Type B pancreatic cell (in vitro differentiated cells): ENCODE measurements around the gene THSD4. TPM values are rescaled to one million over a fixed set of nuclear protein-coding genes. Genes with fewer than 3 reads are reported as not detected.

Source experiments
- DNase-seq: peaks from one replicate; pipeline ENCODE4 v3.0.0; 2021; ENCODE audit warnings: mixed read lengths; ENCODE audit not compliant: unreplicated experiment; ENCODE audit errors: extremely low spot score
- H3K27ac Mint-ChIP-seq: 2 replicates; pipeline ENCODE4 v1.8.0; 2021; ENCODE audit warnings: mild to moderate bottlenecking, mixed read lengths
- H3K27me3 Mint-ChIP-seq: 2 replicates; pipeline ENCODE4 v1.8.0; 2021; ENCODE audit warnings: mixed read lengths
- H3K36me3 Mint-ChIP-seq: 2 replicates; pipeline ENCODE4 v1.8.0; 2021; ENCODE audit warnings: mixed read lengths
- H3K4me1 Mint-ChIP-seq: one replicate; pipeline ENCODE4 v1.8.0; 2021; ENCODE audit warnings: mixed read lengths; ENCODE audit not compliant: unreplicated experiment
- H3K4me3 Mint-ChIP-seq: 2 replicates; pipeline ENCODE4 v1.8.0; 2021; ENCODE audit warnings: mild to moderate bottlenecking, mixed read lengths
- H3K9me3 Mint-ChIP-seq: 2 replicates; pipeline ENCODE4 v1.8.0; 2021; ENCODE audit warnings: mixed read lengths
- total RNA-seq: library from RNA; stranded (reverse); gene quantifications from 2 replicates; pipeline ENCODE4 v1.2.1, GENCODE V29; 2021; ENCODE audit warnings: low replicate concordance
- TF ChIP-seq, protein P1 (sequence below): fragments of 200-600 bp; sonication (generic); conservative IDR thresholded peaks from 2 replicates; pipeline ENCODE4 v1.5.0; 2021; ENCODE audit warnings: antibody characterized with exemption, mild to moderate bottlenecking

THSD4 gene
- total RNA-seq, 1 donor from 2014 or later, result 43.3 TPM

GRCh38 chr15:71449956-71450355 lies 334.7 kb downstream of the THSD4 start:
- no peak overlapping the region for H3K4me3 Mint-ChIP-seq
- H3K36me3 Mint-ChIP-seq, result no peaks in the 10 kb centered on the region
- no peak for DNase-seq
- no peaks in the 10 kb centered on the region for H3K9me3 Mint-ChIP-seq
- H3K27me3 Mint-ChIP-seq, result no peaks in the 10 kb centered on the region
- no peak overlapping the region for H3K27ac Mint-ChIP-seq
- TF ChIP-seq, protein P1, sequence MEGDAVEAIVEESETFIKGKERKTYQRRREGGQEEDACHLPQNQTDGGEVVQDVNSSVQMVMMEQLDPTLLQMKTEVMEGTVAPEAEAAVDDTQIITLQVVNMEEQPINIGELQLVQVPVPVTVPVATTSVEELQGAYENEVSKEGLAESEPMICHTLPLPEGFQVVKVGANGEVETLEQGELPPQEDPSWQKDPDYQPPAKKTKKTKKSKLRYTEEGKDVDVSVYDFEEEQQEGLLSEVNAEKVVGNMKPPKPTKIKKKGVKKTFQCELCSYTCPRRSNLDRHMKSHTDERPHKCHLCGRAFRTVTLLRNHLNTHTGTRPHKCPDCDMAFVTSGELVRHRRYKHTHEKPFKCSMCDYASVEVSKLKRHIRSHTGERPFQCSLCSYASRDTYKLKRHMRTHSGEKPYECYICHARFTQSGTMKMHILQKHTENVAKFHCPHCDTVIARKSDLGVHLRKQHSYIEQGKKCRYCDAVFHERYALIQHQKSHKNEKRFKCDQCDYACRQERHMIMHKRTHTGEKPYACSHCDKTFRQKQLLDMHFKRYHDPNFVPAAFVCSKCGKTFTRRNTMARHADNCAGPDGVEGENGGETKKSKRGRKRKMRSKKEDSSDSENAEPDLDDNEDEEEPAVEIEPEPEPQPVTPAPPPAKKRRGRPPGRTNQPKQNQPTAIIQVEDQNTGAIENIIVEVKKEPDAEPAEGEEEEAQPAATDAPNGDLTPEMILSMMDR, result no peak
- H3K4me1 Mint-ChIP-seq, result peaks cover 27% of the 10 kb centered on the region

- TF ChIP-seq, protein P1, result no peak
- Mint-ChIP-seq H3K36me3 (no peaks in the 10 kb centered on the region), H3K9me3 (no peaks in the 10 kb centered on the region), H3K4me3 (no peak overlapping the region), H3K27me3 (no peaks in the 10 kb centered on the region), H3K27ac (no peak overlapping the region), H3K4me1 (peaks cover 39% of the 10 kb centered on the region)
- no peak for DNase-seq
These were observed 335.9 kb downstream of the THSD4 start for GRCh38 chr15:71451130-71451529.

- TF ChIP-seq, protein P1, result no peak
- H3K9me3 Mint-ChIP-seq, result no peaks in the 10 kb centered on the region
- no peak for DNase-seq
- no peaks in the 10 kb centered on the region for H3K36me3 Mint-ChIP-seq
- H3K4me3 Mint-ChIP-seq, result no peak overlapping the region
- H3K27me3 Mint-ChIP-seq, result no peaks in the 10 kb centered on the region
- no peak overlapping the region for H3K27ac Mint-ChIP-seq
- H3K4me1 Mint-ChIP-seq, result peaks cover 34% of the 10 kb centered on the region
These were observed 337.6 kb downstream of the THSD4 start for GRCh38 chr15:71452893-71453292.

- H3K9me3 Mint-ChIP-seq, result no peaks in the 10 kb centered on the region
- no peak overlapping the region for H3K4me3 Mint-ChIP-seq
These were observed 339.3 kb downstream of the THSD4 start for GRCh38 chr15:71454462-71454996.

DNA sequence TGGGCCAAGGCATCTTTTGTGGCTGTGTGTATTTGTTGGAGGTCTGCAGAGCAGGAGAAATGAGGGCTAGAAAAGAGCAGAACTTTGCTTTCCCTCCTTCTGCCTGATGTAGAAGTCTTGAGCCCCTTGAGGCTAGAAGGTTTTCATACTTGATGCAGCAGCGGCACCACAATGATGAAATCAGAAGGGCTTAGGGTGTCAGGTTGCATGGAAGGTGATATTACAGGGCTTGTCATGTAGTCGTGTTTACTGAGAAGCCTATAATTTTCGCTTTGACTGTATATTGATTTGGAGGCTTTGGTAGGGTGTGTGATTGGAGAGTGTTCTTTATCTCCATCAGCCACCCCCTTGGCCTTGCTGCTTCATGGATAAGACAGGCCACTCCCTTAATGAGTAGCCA lies 339.8 kb downstream of the THSD4 start:
- no peak for DNase-seq
- Mint-ChIP-seq H3K4me3 (peak overlapping the region; percentile 8), H3K4me1 (peaks cover 34% of the 10 kb centered on the region), H3K27me3 (no peaks in the 10 kb centered on the region), H3K36me3 (no peaks in the 10 kb centered on the region), H3K9me3 (no peaks in the 10 kb centered on the region), H3K27ac (no peak overlapping the region)
- TF ChIP-seq, protein P1, result no peak

More at GRCh38 chr15:71454462-71454996, 339.3 kb downstream of the THSD4 start:
- peaks cover 31% of the 10 kb centered on the region for H3K4me1 Mint-ChIP-seq
- H3K27me3 Mint-ChIP-seq, result no peaks in the 10 kb centered on the region
- TF ChIP-seq, protein P1, result no peak
- DNase-seq, result no peak
- no peaks in the 10 kb centered on the region for H3K36me3 Mint-ChIP-seq
- no peak overlapping the region for H3K27ac Mint-ChIP-seq

DNA sequence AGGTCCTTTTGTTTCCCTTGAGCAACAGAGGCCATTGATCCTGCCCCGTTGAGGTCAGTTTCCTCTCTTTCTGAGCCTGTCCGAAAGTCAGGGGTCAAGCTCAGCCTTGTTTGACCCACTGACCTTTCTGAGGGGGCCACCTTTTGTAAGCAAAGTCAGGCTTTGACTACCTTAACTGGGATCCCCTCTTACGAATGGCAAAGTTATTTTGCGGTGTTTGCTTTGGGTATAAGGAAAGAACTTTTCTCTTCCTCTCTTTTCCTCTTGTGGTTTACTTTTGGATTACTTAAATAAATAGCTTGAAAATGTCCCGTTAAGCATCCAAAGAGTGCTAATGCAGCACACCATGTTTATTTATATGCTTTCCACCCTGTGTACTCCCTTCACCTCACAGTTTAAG lies 340.6 kb downstream of the THSD4 start:
- H3K4me3 Mint-ChIP-seq, result no peak overlapping the region
- peaks cover 36% of the 10 kb centered on the region for H3K4me1 Mint-ChIP-seq
- no peak for DNase-seq
- no peak overlapping the region for H3K27ac Mint-ChIP-seq
- H3K27me3 Mint-ChIP-seq, result no peaks in the 10 kb centered on the region
- no peaks in the 10 kb centered on the region for H3K9me3 Mint-ChIP-seq
- H3K36me3 Mint-ChIP-seq, result no peaks in the 10 kb centered on the region
- TF ChIP-seq, protein P1, result no peak
